SKM-1 treated with dmso at 0.1 percent for 144 hours (cell line): ENCODE measurements around the gene GJD3.

Experiments used
- DNase-seq: peaks from one replicate; lab custom pipeline; 2025; ENCODE audit not compliant: unreplicated experiment; lab: John Stamatoyannopoulos, UW

Gene GJD3

GRCh38 chr17:40325156-40326013 lies 39.2 kb downstream of the GJD3 start:
- no peak for DNase-seq

DNA sequence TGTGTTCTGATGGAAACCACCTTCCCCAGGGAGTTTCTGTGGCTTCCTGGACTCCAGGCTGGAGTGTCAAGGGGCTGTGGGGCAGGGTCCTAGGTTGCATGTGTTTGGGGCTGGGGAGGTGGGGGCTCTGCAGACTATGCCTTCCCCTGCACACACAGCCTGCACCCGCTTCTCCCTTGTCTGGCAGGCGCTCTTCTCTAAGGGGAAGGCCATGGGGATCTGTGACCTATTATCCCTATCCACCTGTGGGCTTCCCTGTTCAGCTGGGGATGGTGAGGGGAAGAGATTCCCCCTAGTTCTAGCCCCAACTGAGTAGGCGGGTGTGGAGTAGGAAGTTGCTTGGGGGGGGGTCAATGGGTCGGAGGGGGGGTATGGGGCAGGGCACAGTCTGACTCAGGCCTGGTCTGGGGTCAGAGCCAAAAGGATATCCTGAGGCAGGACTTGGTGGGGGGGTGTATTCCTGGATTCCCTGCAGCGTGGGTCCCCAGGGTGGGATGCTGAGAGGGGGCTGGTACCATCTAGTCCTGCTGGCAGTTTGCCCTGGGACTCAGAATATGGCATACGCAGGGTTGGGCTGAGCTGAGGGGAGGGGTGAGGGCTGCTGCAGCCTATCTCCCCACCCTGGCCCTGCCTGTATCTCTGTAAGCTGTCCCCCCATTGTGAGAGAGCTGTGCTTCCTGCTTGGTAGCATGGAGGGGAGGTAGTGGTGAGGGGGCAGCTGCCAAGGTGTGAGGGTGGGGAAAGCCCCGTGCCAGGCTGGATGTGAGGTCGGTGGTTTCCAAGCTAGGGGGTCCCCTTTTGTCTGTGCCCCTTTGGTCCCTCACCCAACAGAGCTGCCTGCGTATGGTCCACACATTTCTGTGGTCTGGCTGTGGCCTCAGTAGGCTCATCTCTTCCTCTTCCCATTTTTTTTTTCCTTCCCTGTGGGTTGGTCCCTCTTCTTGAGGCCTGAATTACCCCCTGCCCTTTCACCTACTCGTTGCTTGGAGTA lies 40.9 kb downstream of the GJD3 start:
- DNase-seq = peak; percentile 33

- peak; percentile 97 for DNase-seq
These were observed 41.9 kb downstream of the GJD3 start for GRCh38 chr17:40322358-40323315.

DNA sequence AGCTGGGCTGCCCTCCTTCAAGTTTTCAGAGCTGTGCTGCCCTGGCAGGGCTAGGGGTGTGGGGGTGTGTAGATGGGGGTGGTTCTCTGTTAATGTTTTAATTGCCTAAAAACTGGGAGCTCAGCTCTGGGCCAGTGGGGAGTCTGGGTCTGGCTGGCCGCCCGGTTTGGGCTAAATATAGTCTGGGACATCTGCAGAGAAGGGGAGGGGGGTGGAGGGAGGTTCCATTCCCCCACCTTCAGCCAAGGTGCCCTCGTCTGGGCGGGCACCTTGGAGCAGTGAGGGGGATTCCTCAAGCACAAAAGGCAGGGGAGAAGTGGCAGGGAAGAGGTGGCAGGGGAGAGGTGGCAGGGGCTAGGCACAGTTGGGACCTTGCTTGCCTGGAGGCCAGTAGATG lies 42.6 kb downstream of the GJD3 start:
- DNase-seq = no peak

- DNase-seq = no peak
These were observed 43.0 kb downstream of the GJD3 start for GRCh38 chr17:40321524-40321929.

DNA sequence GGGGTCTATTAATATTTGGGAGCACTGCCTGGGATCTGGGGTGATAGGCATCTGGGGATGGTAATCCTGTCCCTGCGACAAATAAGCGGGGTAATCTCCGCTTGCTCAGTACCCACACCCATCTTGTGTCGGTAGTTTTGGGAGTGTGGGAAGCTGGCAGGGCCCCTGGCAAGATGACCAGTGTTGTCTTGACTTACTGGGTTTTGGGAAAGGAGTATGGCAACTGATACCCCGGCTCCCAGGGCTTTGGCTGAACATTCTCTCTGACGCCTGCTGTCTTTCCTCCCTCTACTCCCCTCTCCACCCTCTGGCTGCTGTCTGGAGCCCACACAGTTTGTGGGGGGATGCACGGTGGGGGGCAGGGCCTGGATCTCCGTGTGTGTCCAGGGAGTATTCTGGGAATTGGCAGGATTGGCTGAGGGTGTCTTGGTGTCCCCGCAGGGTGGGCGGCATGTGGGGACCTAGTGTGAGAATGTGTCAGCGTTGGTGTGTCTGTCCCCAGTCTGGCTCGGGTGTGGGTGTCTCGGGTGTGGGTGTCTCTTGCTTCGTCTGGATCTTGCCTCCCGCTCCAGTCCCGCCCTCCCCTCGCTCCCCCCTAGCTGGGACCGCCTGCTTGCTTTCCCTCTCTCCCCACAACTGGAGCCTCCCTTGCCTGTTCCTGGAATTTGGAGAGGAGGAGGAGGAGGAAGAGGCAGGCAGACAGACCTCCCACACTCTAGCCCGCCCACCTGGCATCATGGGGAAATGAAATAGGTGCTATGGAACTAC lies 43.6 kb downstream of the GJD3 start:
- DNase-seq = no peak

GRCh38 chr17:40319651-40320540 lies 44.6 kb downstream of the GJD3 start:
- DNase-seq = no peak

DNA sequence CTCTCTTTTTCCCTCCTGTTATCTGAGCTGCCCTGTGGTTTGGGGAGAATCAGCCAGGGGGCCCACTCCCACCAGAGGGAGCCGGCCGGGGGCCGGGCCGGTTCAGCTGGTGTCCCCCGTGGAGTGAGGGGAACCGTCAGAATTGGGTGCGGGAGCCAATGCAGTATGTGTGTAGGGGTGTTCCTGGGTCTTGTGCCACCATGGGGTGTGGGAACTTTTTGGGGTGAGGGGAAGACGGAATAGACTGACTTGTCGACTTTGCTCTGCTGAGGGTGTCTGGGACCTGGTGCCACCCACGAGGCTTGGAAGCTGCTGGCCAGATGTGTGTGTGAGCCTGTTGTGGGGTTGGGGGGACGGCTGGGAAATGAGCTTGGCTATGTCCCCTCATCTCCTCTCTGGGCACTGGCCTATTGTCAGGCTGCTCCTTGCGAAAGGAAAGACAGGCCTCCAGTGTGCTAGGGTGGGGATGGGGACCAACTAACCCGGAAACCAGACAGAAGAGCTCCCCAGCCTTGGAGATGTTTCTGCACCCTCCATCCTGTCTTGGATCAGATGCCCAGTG lies 45.6 kb downstream of the GJD3 start:
- DNase-seq = no peak

GRCh38 chr17:40317880-40318829 lies 46.4 kb downstream of the GJD3 start:
- DNase-seq = peak; percentile 94

DNA sequence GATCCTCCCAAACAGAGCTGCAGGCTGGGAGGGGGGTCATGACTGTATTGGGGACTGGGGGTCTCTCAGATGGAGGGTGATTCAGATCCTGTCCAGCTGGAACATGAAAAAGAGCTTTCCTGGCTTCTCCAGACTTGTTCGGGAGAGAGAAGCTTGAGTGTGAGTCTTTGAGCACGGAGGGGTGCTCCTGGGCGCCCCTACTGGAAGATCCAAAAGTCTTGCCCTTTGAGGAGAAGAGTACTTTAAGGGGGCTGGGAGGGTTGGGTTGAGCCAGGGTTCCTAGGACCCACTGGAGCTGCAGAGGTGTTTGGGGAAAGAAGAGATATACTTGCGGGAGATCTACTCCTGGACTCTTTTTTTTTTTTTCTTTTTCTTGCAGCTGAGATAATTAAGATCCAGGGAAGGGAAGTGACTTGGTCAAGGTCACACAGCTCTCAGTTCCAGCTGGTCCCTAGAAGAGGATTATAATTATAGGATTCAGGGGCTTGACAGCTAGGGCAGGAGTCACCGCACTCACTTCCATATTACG lies 47.1 kb downstream of the GJD3 start:
- DNase-seq = peak; percentile 30

DNA sequence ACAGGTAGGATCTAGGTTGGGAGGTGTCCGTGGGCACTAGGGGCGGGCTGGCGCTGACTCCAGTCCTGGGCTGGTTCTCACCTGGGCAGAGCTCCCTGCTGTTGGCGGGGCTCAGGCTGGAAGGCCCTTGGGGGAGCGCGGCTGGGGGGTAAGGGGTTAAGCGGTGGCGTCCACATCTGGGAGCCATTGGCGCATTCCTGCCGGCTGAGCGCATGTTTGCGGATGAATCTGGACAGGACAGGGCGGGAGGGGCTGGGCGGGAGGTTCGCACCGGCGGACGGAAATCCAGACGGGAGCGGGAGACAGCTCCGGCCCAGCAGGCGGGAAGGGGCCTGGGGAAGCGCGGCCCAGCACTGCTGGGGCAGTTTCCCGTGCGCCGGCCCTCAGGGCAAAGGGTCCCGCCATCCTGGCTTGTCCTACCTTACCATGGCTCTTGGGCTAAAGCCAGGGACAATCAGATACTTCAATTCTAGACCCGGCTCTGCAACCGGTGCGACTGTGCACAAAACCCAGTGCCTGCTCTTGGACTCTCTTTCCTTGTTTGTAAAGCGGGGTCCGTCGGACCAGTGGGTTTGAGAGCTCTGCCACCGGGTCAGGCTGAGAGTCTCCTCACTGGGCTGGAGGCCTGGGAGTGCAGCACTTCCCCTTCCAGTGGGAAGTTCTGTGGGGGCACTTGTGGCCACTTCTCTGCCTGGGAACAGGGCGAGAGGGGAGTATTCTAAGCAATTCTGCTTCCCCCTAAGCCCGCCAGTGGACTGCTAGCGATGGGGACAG lies 47.8 kb downstream of the GJD3 start:
- DNase-seq = no peak

- DNase-seq = peak; percentile 37
These were observed 48.6 kb downstream of the GJD3 start for GRCh38 chr17:40315678-40316570.

- DNase-seq = no peak
These were observed 49.3 kb downstream of the GJD3 start for GRCh38 chr17:40315206-40315605.

GRCh38 chr17:40314584-40314956 lies 50.0 kb downstream of the GJD3 start:
- DNase-seq = no peak
